Measurements from ENCODE around the gene RCOR1. TPM values are rescaled to one million over a fixed set of nuclear protein-coding genes. Genes with fewer than 3 reads are reported as not detected.

The RCOR1 gene
- total and polyA plus RNA-seq, 2 of the 8 experiments (the other 6 are each of a cell fraction or from before 2014, with no cell fraction given): 12.3 to 26.3 TPM

DNA sequence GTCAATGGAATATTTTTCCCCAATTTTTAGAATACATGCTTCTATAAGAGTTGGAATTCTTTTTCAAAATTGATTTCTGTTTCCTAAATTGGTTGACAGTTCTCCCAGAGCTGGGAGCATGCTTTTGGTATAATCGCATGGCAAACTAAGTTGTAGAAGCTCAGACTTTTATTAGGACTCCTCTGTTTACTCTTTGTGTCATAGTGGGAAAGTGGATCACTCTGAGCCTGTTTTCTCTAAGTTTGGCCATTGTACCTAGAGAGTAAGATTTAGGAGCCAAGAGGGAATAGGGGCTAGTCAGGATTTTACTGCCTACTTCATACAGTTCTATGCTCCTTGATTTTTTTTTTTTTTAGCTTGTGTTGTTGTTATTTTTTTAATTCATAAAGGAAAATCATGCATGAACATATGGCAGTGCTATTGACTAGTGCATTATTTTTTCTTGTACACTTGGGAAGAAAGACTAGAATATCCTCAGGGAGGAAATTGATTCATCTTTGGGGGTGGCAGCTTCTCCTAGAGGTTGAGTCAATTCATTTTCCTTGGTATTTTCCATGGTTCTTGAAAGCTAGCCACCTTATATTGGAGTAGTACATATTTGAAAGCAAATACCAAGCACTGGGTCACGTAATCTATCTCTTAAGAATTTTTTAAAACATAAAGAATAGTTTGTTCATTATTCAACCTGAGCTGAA is 107.1 kb downstream of the RCOR1 start:
- Histone ChIP-seq H3K4ac (replicated peaks; ENCODE audit: insufficient read length, low read depth, low read length) (no peak overlapping the region), H3K36me3 (ENCODE audit: control insufficient read depth in 2 of 4, insufficient read depth in 4 of 4, low read length in 3 of 4) (peaks cover 0 to 12% (median 6%) of the 10 kb centered on the region in 4 experiments; a peak in 3 of 8 replicates), H2AFZ (ENCODE audit: low read length) (no peak overlapping the region), H3K4me1 (replicated peaks in 1 of 4; ENCODE audit: control insufficient read depth in 3 of 4, insufficient read depth in 4 of 4, low read length in 3 of 4) (no peaks in the 10 kb centered on the region; a peak in 1 of 7 replicates), H3K14ac (ENCODE audit: insufficient read length) (no peak overlapping the region), H2AK5ac (ENCODE audit: low read depth, low read length) (no peak overlapping the region), H3K56ac (replicated peaks; ENCODE audit: insufficient read length, low read depth, low read length) (no peak overlapping the region), H3K79me2 (ENCODE audit: control insufficient read depth in 1 of 2, insufficient read depth in 2 of 2, low read length in 2 of 2) (peaks cover 6 to 48% of the 10 kb centered on the region in 2 experiments; a peak in 3 of 4 replicates), H3K23me2 (ENCODE audit: low read depth, low read length) (no peaks in the 10 kb centered on the region), H3K27me3 (replicated peaks in 1 of 4; ENCODE audit: control insufficient read depth in 3 of 4, extremely low read depth in 1 of 4, insufficient read depth in 3 of 4, low read length in 3 of 4) (no peaks in the 10 kb centered on the region), H2BK20ac (ENCODE audit: low read length) (no peak overlapping the region), H2BK15ac (ENCODE audit: low read length) (no peak overlapping the region), H2BK5ac (ENCODE audit: low read depth, low read length) (no peak overlapping the region), H3K23ac (ENCODE audit: insufficient read length) (no peak overlapping the region), H4K91ac (replicated peaks; ENCODE audit: insufficient read length, low read length) (no peak overlapping the region), H3K79me1 (ENCODE audit: low read depth, low read length) (no peaks in the 10 kb centered on the region; the same call in 1 of the 2 replicates), H3K9me3 (ENCODE audit: insufficient read depth in 2 of 2, low read depth in 1 of 2, low read length in 1 of 2) (no peaks in the 10 kb centered on the region), H2BK120ac (replicated peaks; ENCODE audit: low read depth, low read length) (no peak overlapping the region), H3K9ac (replicated peaks in 1 of 4; ENCODE audit: extremely low read depth in 1 of 4, low read depth in 3 of 4, low read length in 3 of 4) (no peak overlapping the region), H3K4me3 (ENCODE audit: extremely low read depth in 1 of 4, insufficient read depth in 2 of 4, low read depth in 3 of 4, low read length in 4 of 4) (no peak overlapping the region), H4K20me1 (replicated peaks in 1 of 2; ENCODE audit: control insufficient read depth in 1 of 2, insufficient read depth in 2 of 2, low read length in 2 of 2) (peaks cover 6 to 7% of the 10 kb centered on the region in 2 experiments), H3K18ac (ENCODE audit: extremely low read depth, low read length) (no peak overlapping the region), H3K27ac (ENCODE audit: low read depth, low read length) (no peak overlapping the region), H4K5ac (ENCODE audit: insufficient read length, low read depth, low read length) (no peak overlapping the region), H4K8ac (ENCODE audit: extremely low read depth, insufficient read depth, low read length) (no peak overlapping the region), H2BK12ac (ENCODE audit: low read depth, low read length) (no peak overlapping the region), H3K4me2 (ENCODE audit: insufficient read depth in 1 of 2, low read depth in 2 of 2, low read length in 2 of 2) (no peak overlapping the region)
- DNase-seq (ENCODE audit: low read depth in 1 of 2, low spot score in 2 of 2) (no peak), FAIRE-seq (no peak)
- WGBS, 2 experiments (ENCODE audit: extremely low coverage in 1 of 2, insufficient coverage in 1 of 2, insufficient read length in 1 of 2, insufficient replicate concordance in 2 of 2, low coverage in 1 of 2, low lambda C conversion rate in 2 of 2, missing lambda C conversion rate in 1 of 2): 80% methylated on average over 2 of the region's 2 CpGs; no CpG with 5 or more reads in 1 of the 2 experiments
- POLR2A ChIA-PET (ENCODE audit: partially characterized antibody): no interaction called here
- CTCF ChIA-PET (ENCODE audit: partially characterized antibody): interaction anchor here (0.6 to 1.4 kb wide), 9 partner anchors 10 to 300 kb away, joined by 3 to 5 read pairs (median 3); no protein-coding TSS in a partner anchor
- TF ChIP-seq EGR1 (IDR thresholded peaks at IDR 0.05; ENCODE audit: borderline replicate concordance, low read depth, low read length): no peak
- no peak for TF ChIP-seq TAF7 (optimal IDR thresholded peaks at IDR 0.05; ENCODE audit: borderline replicate concordance, low read depth, low read length)
- no peak for TF ChIP-seq BCL11A (IDR thresholded peaks at IDR 0.05; ENCODE audit: low read depth in 2 of 2, low read length in 2 of 2)
- no peak for TF ChIP-seq POU5F1 (IDR thresholded peaks at IDR 0.05; ENCODE audit: low read depth, low read length)
- TF ChIP-seq RAD21 (IDR thresholded peaks at IDR 0.05 in 1 of 2, conservative IDR thresholded peaks at IDR 0.05 in 1 of 2; ENCODE audit: low read depth in 2 of 2, low read length in 2 of 2): no peak
- no peak for TF ChIP-seq SP2 (IDR thresholded peaks at IDR 0.05; ENCODE audit: low read length)
- TF ChIP-seq SIRT6 (IDR thresholded peaks at IDR 0.05; ENCODE audit: low read length): no peak
- TF ChIP-seq CTCF (IDR thresholded peaks at IDR 0.05; ENCODE audit: control extremely low read depth in 1 of 3, insufficient read depth in 1 of 3, low read depth in 1 of 3, low read length in 3 of 3): no peak
- TF ChIP-seq KDM1A (IDR thresholded peaks at IDR 0.05; ENCODE audit: borderline replicate concordance, low read length): no peak
- no peak for TF ChIP-seq CBX5 (IDR thresholded peaks at IDR 0.05; ENCODE audit: low read depth, low read length)
